ENCODE measurements around the gene PIEZO1.

DNA sequence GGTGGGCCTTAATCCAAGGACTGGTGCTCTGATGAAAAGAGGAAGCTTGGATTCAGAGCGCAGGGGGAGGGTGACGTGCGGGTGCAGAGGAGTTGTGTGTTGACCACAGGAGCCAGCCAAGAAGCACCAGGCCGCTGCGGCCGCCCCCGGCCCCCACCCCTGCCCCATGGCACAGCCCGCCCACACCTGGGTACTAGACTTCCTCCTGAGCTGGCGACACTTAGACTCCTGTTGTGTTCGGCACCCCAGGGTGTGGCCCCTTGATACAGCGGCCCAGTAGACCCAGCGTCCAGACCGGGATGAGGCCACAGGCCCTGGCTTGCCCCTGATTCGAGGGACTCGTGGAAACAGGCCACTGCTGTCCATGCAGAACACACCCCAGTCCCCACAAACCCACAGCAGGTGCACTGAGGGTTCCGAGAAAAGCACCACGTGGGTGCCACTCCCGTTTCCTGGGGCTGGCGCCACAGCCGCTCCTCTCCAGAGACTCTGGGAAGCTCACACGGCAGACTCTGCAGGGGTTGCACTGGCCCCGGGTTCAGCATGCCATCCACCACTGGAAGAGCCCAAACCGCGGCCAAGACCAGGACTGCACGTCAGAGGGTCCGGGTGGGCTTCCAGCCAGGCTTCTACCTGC, 93.0 kb downstream of the PIEZO1 start:
- TF ChIP-seq FOXM1 (IDR thresholded peaks at IDR 0.05; ENCODE audit: low read depth, low read length) (no peak), RAD21 (IDR thresholded peaks at IDR 0.05; ENCODE audit: insufficient read depth, low read depth, low read length) (no peak), POLR2A (IDR thresholded peaks at IDR 0.05; ENCODE audit: low read depth, low read length) (no peak), EP300 (IDR thresholded peaks at IDR 0.05; ENCODE audit: borderline replicate concordance in 1 of 2, control insufficient read depth in 1 of 2, low read depth in 2 of 2, low read length in 2 of 2) (0 out of 4 replicates have a peak, but pooled peaks of 1 of the 2 experiments have one; percentile 11), LARP7 (IDR thresholded peaks at IDR 0.05) (no peak)
- TF ChIP-seq, protein P1, sequence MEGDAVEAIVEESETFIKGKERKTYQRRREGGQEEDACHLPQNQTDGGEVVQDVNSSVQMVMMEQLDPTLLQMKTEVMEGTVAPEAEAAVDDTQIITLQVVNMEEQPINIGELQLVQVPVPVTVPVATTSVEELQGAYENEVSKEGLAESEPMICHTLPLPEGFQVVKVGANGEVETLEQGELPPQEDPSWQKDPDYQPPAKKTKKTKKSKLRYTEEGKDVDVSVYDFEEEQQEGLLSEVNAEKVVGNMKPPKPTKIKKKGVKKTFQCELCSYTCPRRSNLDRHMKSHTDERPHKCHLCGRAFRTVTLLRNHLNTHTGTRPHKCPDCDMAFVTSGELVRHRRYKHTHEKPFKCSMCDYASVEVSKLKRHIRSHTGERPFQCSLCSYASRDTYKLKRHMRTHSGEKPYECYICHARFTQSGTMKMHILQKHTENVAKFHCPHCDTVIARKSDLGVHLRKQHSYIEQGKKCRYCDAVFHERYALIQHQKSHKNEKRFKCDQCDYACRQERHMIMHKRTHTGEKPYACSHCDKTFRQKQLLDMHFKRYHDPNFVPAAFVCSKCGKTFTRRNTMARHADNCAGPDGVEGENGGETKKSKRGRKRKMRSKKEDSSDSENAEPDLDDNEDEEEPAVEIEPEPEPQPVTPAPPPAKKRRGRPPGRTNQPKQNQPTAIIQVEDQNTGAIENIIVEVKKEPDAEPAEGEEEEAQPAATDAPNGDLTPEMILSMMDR (IDR thresholded peaks at IDR 0.05 in 2 of 3, conservative IDR thresholded peaks at IDR 0.05 in 1 of 3; ENCODE audit: control insufficient read depth in 2 of 3, extremely low read depth in 1 of 3, insufficient read depth in 1 of 3, low read depth in 3 of 3, low read length in 3 of 3) = no peak
- TF ChIP-seq, protein P2, sequence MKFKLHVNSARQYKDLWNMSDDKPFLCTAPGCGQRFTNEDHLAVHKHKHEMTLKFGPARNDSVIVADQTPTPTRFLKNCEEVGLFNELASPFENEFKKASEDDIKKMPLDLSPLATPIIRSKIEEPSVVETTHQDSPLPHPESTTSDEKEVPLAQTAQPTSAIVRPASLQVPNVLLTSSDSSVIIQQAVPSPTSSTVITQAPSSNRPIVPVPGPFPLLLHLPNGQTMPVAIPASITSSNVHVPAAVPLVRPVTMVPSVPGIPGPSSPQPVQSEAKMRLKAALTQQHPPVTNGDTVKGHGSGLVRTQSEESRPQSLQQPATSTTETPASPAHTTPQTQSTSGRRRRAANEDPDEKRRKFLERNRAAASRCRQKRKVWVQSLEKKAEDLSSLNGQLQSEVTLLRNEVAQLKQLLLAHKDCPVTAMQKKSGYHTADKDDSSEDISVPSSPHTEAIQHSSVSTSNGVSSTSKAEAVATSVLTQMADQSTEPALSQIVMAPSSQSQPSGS (IDR thresholded peaks at IDR 0.05; ENCODE audit: low read length) = no peak

Data from GM12878 (cell line).